T-helper 9 cell (primary cell): ENCODE data around the gene ARHGAP18.
A peak's percentile ranks its signal among the peaks of the same experiment; 100 is the strongest.

ENCODE experiments used
- DNase-seq: peaks from one replicate; pipeline ENCODE4 v3.0.0-alpha.2; 2020
- total RNA-seq, 2 donors: gene quantifications; one replicate each; lab custom pipeline; 2026; lab: John Stamatoyannopoulos, UW

Gene ARHGAP18
- total RNA-seq = 8.4 to 27.5 reads per million in 2 donors

GRCh38 chr6:129709769-129710449 lies at the start of gene ARHGAP18:
Gene ARHGAP18, minus strand, starts transcription at chr6:129710177. Its CDS starts 41 bp downstream, at chr6:129710136.
- DNase-seq = peak; percentile 55

GRCh38 chr6:129755787-129756186 lies 45.8 kb upstream of the ARHGAP18 start:
- DNase-seq = no peak

DNA sequence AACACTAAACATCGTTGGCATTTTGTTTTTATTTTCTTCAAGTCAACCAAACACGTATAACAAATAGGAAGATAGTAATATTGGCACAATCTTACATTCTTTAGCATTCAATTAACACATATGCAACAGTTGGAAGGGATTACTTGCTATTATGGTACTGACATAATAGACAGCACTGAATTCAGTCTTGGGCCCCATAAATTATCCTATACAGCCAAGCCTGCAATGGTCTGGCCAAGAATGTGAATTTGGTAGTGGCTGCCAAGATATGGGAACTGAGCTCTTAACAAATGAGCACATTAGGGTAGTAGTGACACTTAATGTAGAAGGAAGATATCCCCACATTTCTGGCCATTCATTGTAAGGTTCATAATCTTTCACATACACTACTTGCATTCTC lies 44.8 kb upstream of the ARHGAP18 start:
- DNase-seq = no peak

- DNase-seq = no peak
Observed at GRCh38 chr6:129753422-129753821, 43.4 kb upstream of the ARHGAP18 start.

- no peak for DNase-seq
Observed at GRCh38 chr6:129751384-129751783, 41.4 kb upstream of the ARHGAP18 start.

- DNase-seq = no peak
Observed at GRCh38 chr6:129750360-129750759, 40.4 kb upstream of the ARHGAP18 start.

GRCh38 chr6:129749749-129750120 lies 39.8 kb upstream of the ARHGAP18 start:
- DNase-seq = no peak

- no peak for DNase-seq
Observed at GRCh38 chr6:129748901-129749748, 39.1 kb upstream of the ARHGAP18 start.

- peak; percentile 16 for DNase-seq
Observed at GRCh38 chr6:129748212-129748900, 38.4 kb upstream of the ARHGAP18 start.

DNA sequence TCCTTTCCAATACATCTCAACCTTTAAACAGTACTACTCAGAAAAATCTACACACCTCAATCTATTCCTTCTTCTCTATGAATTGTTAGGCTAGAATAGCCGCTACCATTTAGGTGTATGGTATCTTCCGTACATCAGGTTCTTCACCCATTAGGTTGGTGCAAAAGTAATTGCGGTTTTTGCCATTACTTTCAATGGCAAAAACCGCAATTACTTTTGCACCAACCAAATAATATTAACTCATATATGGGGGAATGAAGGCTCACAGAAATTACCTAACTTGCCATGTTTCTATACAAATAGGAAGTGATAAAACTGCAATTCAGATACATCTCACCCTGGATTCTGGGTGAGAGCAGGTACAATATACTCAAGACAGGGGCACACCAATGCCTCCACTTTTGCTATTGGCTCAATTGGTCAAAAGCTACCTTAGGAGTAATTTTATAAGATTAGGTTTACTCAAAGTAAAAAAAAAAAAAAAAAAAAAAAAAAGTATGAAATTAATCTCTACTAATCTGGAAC lies 37.7 kb upstream of the ARHGAP18 start:
- DNase-seq = no peak

GRCh38 chr6:129744880-129745237 lies 34.9 kb upstream of the ARHGAP18 start:
- no peak for DNase-seq

GRCh38 chr6:129744201-129744879 lies 34.4 kb upstream of the ARHGAP18 start:
- DNase-seq = no peak

- DNase-seq = no peak
Observed at GRCh38 chr6:129740013-129740412, 30.0 kb upstream of the ARHGAP18 start.

DNA sequence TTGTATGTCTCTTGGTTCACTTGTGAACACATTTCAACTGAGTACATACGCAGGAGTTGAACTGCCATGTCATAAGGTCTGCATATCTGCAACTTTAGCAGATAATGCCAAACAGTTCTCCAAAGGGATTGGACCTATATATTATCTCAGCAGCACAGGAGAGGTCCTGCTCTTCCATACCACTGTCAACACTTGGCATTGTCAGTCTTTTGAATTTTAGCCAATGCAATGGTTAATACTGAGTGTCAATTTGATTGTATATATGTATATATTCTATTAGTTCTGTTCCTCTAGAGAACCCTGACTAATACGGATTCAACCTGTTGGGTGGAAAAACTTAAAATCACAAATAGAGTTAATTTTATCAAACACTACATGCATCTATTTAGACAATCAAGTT lies 26.1 kb upstream of the ARHGAP18 start:
- no peak for DNase-seq

GRCh38 chr6:129733290-129733689 lies 23.3 kb upstream of the ARHGAP18 start:
- DNase-seq = no peak

- DNase-seq = no peak
Observed at GRCh38 chr6:129732542-129732941, 22.6 kb upstream of the ARHGAP18 start.

DNA sequence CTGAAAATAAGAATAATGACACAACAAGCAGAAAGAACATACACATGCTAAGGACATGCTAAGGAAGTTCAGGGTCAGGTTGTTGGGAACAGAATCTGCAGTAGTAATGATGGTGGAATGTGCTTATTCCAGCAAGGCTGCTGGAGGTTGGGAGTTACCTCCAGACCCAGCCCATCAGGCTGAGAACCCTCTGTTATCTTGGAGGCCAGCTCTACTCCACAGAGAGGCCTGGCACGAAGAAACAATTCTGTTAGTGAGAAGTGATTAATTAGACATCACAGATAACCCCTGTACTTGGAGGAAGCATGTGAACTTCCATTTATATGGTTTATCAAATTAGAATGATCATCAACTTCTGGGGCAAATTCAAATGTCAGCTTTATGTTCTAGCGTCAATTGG lies 22.1 kb upstream of the ARHGAP18 start:
- no peak for DNase-seq

GRCh38 chr6:129731428-129731827 lies 21.5 kb upstream of the ARHGAP18 start:
- DNase-seq = no peak

DNA sequence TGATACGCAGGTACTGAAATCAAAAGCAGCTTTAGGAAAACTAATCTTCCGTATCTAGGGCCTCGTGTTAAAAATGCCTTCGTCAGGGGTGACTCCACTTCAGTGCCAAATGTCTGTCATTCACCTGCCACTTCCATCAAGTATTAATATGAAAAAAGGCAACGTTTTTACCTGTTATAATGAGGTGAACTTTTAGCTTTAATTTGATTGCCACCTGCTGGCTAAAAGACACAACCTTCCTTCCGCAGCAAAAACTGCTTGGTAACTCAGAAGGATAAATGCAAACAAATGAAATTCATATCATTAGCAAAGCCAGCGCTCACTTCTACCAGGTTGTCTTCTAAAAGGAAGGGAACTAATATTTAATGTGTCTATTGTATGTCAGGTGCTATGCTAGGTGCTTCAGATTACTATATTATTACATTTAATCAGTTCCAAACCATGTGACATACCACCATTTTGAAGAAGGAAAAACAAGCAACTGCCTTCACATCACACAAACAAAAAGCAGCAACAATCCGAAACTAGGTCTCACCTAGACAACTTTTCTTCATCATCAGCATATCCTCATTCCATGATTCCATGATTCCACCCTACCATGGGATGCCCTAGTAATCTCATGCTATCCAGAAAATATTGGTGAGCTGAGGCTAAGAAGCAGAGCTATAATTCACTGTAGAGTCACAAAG lies 20.6 kb upstream of the ARHGAP18 start:
- DNase-seq = no peak

DNA sequence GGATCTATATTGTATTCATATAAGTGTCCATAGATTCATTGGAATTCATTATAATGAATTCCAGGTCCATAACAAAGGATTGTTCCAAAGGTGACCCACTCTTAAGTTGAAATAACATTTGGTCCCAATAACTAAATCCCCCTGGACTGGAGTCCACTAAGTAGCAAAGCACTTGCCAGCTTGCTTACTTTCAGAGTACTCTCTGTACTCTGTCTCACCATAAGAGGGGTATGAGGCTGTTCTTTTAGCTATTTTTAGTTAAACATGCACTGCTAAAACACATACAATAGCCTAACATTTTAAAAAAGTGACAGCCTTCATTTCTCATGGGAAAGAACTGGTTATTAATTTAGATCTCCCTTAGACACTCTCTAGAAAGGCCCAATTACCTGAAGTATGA lies 16.7 kb upstream of the ARHGAP18 start:
- DNase-seq = no peak

DNA sequence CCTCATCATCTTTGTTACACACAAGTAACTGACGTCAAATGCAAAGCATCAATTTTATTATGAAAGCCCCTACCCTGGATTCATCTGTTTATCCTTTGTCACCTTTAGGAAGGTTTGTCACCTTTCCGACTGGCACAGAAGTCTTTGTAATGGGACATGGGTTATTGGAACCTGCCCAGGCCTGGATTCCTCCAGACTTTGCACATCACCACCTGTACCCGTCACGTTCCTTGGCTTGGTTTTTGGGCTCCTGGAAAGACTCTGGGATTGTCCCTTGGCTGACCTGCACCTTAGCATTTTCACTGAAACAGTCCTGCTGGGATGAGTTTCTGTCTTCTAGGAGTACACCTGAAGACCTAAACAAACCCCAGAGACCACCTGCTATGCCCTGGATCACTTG lies 15.4 kb upstream of the ARHGAP18 start:
- no peak for DNase-seq

- no peak for DNase-seq
Observed at GRCh38 chr6:129719692-129720091, 9.7 kb upstream of the ARHGAP18 start.
